CD4-positive, alpha-beta T cell treated with Interleukin-15 for 1 hour (primary cell): Measurements from ENCODE around the gene SKA2.
"Not testable (repeated sequence)": the region's sequence is repeated elsewhere in the genome, so short reads cannot be mapped to it uniquely, and the experiment has no call there.

Experiments
- DNase-seq: peaks from one replicate; pipeline ENCODE4 v3.0.0-alpha.2; 2020

Gene SKA2

DNA sequence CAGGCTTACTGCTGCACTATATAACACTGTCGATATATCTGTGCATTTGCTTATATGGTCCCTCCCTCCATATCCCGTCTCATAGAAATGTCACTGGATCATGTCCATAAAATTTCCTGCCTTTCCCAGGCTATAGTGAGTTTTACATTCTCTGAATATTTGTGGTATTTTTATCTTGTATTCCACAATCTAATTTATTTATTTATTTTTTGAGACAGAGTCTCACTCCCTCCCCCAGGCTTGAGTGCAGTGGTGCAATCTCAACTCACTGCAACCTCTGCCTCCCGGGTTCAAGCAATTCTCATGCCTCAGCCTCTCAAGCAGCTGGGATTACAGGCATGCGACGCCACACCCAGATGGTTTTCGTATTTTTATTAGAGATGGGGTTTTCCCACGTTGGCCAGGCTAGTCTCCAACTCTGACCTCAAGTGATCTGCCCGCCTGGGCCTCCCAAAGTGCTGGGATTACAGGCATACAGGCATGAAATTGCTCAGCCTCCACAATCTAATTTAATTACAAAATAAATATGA is 61.2 kb downstream of the SKA2 start:
- no peak for DNase-seq

DNA sequence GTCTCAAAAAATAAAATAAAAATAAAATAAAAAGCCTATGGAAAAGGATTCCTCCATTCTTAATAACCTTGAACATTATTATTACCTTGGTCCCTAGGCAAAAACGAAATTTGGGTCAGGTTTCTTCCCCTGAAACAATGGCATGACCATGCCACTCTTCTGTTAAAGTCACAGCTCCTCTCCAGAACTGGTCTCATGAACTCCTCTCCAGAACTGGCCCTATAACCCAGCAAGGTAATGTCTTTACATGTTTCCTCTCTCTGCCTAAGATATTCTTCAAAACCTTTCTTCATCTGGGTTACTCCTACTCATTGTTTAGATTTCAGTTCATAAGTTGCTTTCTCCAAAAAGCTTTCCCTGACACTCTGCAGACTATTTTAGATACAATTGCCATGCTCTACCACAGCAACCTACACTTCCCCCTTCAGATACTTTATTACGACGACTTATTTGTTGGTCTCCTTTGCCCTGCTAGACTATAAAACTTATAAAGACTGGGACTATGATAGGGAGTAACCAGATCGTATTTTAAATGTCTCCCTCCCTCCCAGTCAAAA is 61.8 kb downstream of the SKA2 start:
- no peak for DNase-seq

DNA sequence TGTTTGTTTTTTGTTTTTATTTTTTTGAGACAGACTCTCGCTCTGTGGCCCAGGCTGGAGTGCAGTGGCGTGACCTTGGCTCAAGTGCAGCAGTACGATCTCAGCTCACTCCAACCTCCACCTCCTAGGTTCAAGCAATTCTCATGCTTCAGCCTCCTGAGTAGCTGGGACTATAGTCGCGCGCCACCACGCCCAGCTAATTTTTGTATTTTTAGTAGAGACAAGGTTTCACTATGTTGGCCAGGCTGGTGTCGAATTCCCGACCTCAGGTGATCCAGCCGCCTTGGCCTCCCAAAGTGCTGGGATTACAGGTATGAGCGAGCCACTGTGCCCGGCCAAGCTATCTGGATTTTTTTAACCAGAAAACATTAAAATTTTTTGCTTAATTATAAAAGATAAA is 64.4 kb downstream of the SKA2 start:
- not testable (repeated sequence) for DNase-seq

DNA sequence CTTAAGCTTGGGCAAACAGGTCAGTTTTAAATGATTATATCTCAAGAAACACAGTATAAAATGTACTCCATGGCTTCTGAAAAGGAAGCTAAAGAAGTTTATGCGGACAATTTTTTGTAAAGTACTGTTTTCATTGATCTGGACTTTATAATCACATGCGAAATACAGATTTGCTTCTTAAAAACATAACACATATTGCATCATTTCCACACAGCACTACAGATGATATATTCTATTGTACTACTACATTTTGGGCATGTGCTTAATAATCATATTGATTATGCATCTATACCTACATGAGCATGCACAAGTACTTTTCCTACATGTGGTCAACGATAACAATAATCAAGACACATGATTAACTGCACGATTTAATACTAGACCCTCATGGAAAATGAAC is 70.8 kb downstream of the SKA2 start:
- no peak for DNase-seq

DNA sequence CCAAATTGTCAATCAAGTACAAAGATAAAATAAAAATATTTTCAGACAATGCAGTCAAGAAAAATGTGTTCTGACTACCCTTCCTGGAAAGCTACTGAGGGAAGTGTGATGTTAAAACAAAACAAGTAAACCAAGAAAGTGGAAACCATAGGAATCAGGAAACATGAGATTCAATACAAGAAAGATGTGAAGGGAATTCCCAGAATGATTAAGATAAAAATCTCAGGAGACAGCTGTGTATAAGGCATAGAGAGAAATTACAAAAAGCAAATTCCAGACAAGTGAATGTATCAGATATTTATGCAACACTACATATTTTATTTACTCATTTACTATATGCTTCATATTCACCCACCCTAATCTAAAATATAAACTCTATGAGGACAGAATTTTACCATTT is 80.5 kb downstream of the SKA2 start:
- DNase-seq = no peak

DNA sequence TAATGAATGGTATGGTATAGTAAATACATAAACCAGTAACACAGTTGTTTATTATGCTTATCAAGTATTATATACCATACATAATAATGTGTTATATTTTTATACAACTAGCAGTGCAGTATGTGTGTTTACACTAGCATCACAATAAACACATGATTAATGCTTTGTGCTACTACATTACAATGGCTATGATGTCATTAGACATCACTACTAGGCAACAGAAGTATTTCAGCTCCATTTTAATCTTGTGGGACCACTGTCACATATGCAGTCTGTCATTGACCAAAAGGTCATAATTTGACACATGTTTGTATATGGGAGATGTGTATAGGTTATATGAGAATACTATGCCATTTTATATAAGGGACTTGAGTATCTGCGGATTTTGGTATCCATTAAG is 81.0 kb downstream of the SKA2 start:
- no peak for DNase-seq

DNA sequence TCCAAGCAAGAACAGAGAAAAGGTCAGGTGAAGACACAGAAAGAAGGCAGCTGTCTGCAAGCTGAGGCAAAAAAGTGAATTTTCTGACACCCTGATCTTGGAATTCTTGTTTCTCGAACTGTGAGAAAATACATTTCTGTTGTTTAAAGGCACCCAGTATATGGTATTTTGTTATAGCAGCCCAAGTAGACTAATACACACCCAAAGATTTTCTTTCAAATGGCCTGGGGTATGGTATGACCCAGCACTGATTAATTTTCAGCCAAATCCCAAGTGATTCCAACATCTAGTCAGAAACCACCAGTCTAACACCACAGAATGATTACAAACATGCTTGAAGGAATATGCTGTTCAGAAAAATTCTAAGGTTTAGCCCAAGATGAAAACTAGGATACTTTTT is 85.1 kb downstream of the SKA2 start:
- DNase-seq = no peak

DNA sequence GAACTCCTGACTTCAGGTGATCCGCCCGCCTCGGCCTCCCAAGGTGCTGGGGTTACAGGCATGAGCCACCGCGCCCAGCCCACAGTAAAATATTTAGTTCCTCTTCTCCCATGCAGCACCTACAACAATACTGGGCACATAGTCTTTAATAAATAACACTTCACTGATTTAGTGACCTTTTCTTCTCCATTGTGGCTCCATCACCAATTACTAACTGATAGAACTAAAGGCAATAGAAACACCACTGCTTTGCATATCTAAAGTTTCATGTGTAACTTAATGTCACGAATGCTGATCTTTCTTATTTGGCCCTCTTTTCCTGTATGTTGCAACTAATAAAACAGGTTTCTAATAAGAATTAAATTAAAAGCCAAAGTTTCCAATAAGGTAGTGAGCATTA is 87.2 kb downstream of the SKA2 start:
- no peak for DNase-seq

DNA sequence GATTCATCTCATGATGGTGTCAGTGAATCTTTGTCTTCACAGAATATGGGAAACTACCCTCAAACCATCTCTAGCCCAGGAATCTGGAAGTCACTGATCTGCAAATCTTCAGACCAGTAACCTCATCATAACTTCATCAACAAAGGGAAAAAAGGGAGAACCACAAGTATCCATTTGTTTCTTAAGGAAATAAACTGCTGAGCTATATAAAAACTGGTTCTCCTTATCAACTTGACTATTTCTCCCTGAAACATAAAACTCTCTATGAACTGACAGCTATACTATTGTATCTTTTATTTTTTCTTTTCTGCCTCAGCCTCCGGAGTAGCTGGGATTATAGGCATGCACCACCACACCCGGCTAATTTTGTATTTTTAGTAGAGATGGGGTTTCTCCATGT is 87.6 kb downstream of the SKA2 start:
- DNase-seq = no peak

DNA sequence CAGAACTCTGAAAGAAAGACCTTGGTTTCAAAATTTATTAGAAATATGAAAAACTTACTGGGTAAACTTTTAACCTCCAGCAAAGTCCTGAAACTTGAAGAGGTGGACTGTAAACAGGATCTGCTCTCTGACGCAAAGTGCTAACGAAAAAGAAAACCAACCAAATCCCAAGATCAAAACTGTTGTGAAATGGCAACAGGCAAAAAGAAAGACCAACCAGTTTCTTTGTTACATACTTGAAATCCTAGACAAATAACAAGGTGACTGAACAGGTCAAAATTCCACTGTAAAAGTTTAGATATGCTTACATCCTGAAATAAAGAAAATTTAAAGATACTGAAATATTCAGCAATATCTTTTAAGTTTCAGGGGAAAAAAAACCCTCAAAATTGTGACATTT is 92.5 kb downstream of the SKA2 start:
- no peak for DNase-seq
